Activated T-cell treated with anti-CD3 and anti-CD28 coated beads, Interleukin-2, amount 50 U/mL, for 48 hours (primary cell): Measurements from ENCODE around the gene SNX11.
A peak's percentile ranks its signal among the peaks of the same experiment; 100 is the strongest.
"Not testable (repeated sequence)": the region's sequence is repeated elsewhere in the genome, so short reads cannot be mapped to it uniquely, and the experiment has no call there.

ENCODE experiments used
- DNase-seq, 2 experiments: peaks; one replicate each; pipeline ENCODE4 v3.0.0-alpha.2; 2020

SNX11 gene, protein sequence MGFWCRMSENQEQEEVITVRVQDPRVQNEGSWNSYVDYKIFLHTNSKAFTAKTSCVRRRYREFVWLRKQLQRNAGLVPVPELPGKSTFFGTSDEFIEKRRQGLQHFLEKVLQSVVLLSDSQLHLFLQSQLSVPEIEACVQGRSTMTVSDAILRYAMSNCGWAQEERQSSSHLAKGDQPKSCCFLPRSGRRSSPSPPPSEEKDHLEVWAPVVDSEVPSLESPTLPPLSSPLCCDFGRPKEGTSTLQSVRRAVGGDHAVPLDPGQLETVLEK

DNA sequence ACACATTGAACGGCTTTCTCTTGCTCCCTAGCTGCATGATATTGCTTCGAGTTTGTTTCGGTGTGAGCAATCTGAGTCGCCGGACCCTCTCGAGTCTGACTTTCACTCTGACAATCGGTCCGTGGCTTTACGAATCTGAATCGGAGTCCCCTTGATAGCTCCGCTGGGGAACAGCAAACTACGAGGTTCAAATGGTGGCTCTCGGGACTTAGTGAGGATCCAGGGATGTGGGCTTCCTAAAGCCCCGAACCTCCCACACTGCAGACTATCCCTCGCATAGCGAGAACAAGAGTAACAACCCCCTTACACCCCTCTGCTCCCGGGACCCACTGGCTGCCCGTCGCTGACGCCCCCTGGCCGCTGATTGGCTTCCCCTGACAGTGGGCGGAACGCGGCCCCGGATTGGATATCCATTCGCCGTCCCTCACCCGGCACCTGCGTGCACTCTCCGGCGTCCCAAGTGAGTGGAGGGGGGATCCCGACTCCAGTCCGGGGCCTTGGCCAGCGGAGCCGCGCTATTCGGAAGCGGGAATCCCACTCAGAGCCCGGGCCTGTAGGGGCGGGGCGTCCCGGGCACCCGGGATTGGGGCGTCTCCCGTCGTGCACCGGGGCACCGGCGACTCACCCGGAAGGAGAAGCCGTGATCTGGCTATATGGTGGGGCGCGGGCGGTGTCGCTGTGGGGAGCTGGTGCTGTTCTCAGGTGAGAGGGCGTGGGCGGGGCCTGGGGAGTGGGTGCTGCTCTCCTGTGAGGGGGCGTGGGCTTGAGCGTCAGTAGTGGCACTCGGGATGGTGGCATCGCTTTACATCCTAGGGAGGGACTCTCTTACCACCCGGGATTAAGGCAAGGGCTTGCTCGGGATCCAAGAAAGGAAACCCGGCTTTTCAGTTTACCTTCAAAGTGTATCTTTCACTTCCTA is at the start of gene SNX11:
TSS of gene SNX11 (plus strand) at position 630 of the 919 bp plus-strand sequence. CDS start 4,278 bp downstream, outside the sequence.
- peak; percentile 95 for DNase-seq

DNA sequence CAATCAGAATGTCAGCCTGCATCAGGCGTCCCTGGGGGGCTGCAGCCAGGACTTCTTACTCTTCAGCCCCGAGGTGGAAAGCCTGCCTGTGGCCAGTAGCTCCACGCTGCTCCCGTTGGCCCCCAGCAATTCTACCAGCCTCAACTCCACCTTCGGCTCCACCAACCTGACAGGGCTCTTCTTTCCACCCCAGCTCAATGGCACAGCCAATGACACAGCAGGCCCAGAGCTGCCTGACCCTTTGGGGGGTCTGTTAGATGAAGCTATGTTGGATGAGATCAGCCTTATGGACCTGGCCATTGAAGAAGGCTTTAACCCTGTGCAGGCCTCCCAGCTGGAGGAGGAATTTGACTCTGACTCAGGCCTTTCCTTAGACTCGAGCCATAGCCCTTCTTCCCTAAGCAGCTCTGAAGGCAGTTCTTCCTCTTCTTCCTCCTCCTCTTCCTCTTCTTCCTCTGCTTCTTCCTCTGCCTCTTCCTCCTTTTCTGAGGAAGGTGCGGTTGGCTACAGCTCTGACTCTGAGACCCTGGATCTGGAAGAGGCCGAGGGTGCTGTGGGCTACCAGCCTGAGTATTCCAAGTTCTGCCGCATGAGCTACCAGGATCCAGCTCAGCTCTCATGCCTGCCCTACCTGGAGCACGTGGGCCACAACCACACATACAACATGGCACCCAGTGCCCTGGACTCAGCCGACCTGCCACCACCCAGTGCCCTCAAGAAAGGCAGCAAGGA is 49.0 kb upstream of the SNX11 start:
- no peak for DNase-seq

DNA sequence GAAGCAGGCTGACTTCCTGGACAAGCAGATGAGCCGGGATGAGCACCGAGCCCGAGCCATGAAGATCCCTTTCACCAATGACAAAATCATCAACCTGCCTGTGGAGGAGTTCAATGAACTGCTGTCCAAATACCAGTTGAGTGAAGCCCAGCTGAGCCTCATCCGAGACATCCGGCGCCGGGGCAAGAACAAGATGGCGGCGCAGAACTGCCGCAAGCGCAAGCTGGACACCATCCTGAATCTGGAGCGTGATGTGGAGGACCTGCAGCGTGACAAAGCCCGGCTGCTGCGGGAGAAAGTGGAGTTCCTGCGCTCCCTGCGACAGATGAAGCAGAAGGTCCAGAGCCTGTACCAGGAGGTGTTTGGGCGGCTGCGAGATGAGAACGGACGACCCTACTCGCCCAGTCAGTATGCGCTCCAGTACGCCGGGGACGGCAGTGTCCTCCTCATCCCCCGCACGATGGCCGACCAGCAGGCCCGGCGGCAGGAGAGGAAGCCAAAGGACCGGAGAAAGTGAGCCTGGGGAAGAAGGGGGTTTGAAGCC is 48.4 kb upstream of the SNX11 start:
- no peak for DNase-seq

DNA sequence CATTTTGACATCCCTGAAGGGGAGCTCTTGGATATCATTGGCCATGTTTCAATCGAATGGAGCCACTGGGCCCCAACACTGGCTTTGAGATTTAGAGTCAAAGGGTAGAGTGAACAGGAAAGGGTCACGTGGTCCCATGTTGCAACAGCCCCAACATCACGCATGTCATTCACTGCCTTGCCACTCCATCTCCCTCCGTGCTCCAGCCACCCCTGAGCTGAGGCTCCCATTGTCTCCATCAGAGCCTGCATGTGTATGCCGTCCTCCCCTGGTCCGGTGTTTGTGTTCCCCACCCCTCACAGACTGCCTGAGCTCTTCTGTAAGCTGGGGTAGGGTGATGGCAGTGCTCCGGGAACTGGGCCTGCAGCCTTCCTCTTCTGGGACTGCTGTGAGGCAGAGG is 47.3 kb upstream of the SNX11 start:
- DNase-seq, result no peak

DNA sequence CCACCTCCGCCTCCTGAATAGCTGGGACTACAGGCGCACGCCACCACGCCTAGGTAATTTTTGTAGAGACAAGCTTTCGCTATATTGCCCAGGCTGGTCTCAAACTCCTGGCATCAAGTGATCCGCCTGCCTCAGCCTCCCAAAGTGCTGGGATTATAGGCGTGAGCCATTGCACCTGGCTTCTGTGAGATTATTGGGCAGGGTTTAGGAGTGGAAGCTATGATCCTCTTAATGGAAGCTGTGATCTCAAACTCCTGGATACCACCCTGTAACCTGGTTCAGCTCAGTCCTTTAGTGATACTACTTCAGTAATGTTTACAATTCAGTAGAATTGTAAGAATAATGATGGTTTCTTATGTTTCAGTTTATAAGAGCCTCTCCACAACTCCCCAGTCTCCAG is 45.3 kb upstream of the SNX11 start:
- no peak for DNase-seq

DNA sequence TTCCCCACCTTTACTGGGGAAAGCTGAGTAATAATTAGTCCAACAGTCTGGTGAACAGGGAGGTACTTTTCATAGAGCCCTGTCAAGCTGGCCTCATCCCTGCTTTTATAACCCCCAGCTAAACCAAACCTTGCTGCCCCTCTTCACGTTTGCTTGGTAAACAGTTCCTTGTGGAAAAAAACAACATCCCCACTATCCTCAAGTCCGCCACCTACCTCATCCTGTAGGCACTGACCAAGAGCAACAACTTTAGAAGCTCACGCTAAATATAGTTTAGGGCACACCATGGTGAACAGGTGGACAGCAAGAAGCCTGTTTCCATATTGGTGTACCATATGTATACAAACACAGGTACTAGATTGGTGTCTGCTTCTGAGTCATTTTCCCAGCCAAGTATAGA is 42.9 kb upstream of the SNX11 start:
- DNase-seq, result no peak

DNA sequence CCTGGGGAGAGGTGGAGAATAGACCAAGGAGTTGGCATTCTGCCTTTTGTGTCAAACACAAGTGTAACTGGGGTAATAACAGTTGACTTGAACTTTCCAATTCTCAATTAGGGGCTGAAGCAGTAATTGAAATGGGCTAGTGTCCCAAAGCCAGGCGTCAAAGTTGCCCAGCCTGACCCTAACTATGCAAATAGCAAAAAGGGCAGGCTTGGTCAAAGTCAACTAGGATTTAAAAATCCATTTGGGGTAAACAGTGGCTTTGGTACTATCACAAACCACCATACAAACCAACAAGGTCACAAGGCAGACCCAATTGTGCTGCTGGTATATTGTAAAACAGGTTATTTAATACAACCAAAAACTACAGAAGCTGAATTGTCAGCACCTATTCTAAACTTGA is 41.4 kb upstream of the SNX11 start:
- DNase-seq, result no peak

DNA sequence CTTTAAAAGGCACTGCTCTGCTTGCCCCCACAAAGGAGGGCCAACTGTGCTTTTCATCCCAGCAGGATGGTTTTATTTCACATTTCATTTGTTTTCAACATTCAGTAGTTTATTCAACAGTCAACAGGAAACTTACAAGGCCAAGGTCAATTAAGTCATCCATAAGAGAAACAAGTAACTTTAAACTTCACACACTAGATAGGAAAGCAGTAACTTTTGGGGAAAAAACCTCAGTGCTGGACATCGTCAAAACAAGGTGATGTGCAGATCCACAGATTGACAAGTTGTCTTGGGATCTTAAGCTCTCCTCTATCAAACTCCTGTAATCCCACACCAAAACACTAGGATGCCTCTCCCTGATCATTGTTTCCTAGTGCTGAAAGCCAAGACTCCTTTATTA is 40.9 kb upstream of the SNX11 start:
- DNase-seq, result no peak

DNA sequence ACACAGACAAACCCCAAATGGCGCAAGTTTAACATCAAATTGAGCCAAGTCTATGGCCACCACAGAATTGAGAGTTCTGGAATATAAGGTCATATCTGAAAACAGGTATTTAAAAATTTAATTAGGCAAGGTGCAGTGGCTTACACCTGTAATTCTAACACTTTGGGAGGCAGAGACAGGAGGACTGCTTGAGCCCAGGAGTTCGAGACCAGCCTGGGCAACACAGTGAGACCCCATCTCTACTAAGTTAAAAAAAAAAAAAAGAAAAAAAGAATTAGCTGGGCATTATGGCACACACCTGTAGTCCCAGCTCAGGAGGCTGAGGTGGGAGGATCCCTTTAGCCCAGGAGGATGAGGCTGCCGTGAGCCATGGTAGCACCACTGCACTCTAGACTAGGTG is 40.3 kb upstream of the SNX11 start:
- no peak for DNase-seq

DNA sequence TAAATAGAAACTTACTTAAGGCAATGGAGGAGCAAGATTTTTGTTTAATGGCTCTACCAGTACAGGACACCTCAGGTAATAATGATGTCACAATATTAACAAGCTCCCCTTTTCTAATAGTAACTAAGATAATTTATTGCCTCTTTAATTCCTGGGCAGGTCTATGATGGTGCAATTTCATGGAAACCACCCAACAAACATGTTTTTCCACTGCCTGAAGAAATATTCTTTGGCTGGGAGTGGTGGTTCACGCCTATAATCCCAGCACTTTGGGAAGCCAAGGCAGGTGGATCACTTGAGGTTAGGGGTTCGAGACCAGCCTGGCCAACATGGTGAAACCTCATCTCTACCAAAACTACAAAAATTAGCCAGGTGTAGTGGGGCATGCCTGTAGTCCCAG is 39.8 kb upstream of the SNX11 start:
- DNase-seq, result not testable (repeated sequence)

DNA sequence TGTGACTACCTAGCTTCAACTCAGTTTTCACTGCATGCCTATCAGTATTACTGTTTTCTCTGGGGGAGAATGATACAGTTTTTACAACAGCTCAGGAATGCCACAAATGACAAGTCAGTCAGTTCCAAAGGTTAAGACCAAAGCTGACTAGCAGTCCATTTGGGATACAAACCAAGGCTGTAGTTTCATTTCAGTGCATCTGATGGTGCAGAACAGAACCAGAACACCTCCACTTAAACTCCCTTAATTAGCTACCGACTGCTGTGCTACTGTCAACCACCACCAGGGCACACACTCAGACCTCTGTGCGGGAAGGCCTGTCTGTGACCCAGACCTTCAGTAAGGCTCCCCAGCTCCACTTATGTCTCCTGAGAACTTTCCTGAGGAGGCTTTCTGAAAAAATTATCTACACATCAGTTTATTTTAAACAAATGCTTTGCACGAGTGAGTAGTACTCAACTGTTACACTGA is 39.0 kb upstream of the SNX11 start:
- DNase-seq, result no peak

DNA sequence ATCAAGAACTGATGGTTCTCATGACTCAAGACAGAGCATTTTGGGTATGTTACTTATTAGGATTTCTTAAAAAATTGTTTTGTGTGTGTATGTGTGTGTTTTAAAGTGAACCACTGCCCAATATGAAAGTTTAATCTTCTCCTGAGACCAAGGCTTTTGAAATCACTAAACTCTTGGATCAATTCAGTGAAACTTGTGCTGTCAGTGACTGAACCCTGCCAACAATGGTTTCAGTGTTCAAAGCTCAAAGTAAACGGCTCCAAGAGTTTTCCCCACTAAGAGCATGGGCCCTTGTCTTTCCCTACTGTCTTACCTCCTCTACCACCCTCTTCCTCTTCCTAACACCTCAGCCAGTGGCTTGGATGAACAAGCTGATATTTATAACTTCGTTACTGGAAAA is 37.4 kb upstream of the SNX11 start:
- DNase-seq, result no peak

DNA sequence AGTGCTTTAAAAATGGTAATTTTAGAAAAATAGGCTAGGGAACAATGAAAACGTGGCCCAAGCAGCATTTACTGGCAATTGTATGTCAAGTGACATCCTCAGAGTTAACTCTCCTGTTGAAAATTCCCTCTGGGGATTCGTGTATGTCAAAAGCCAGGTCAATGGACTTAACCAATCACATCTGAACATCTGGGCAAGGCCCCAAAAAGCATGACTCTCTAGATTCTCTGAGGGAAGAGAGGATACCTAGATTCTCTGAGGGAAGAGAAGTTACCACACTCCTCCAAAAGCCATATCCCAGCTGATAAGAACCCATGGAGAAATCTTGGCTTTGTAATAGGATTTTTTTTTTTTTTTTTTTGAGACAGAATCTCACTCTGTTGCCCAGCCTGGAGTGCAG is 35.9 kb upstream of the SNX11 start:
- DNase-seq, result no peak

DNA sequence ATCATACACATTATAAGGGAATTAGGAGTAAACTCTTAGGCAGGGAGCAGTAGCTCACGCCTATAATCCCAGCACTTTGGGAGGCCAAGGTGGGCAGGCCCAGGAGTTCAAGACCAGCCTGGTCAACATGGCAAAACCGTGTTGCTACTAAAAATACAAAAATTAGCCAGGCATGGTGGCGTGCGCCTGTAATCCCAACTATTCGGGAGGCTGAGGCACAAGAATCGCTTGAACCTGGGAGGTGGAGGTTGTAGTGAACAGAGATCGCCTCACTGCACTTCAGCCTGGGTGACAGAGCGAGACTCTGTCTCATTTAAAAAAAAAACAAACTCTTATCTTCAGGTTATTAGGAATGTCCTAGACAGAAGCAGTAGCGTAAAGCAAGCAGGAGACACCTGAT is 34.8 kb upstream of the SNX11 start:
- not testable (repeated sequence) for DNase-seq

DNA sequence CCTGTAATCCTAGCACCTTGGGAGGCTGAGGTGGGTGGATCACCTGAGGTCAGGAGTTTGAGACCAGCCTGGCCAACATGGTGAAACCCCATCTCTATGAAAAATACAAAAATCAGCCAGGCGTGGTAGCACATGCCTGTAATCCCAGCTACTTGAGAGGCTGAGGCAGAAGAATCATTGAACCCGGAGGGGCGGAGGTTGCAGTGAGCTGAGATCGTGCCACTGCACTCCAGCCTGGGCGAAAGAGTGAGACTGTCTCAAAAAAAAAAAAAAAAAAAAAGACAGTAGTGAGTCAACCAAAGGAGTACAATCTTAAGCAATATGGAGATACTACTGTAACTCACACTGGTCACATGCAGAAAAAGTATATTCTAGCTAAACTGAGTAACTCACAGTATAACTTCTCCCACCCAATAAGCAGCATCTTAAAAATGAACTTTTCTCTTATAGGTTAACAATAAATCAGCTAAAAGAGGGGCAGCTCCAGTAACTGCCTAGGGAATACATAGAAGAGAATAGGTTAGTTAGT is 33.9 kb upstream of the SNX11 start:
- not testable (repeated sequence) for DNase-seq

DNA sequence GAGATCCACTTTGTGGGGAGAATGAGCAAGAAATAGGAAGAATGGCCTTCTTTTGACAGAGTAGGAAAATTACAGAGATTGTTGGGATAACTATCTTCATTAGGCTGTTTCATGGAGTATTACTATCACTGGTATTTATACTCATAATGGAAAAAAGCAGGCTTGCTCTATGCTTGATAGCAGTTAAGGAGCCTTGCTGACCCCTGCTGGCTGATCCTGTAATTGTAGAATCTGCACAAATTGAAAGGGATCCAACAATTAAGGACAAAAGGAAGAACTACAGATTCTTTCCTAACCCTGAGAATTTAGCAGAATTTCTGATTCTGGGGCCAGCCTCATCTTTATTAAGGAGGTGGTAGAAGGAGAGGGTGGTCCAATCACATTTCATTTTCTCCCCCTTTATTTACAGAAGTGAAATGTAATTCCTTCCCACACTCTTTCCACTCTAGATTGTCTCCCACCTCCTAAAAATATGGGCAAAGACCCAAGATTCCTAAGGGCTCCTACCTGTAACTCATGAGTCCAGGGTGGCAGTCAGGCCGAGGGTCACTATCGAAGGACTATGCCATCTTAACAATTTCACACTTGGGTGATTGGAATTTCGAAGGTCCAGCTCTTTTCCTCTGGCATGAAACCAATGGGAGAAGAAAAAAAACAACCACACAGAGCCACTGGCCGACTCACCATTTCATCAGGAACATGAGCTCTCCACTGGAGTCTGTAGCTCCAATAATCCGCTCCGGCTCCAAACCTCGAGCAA is 33.1 kb upstream of the SNX11 start:
- DNase-seq, result peak; percentile 79

DNA sequence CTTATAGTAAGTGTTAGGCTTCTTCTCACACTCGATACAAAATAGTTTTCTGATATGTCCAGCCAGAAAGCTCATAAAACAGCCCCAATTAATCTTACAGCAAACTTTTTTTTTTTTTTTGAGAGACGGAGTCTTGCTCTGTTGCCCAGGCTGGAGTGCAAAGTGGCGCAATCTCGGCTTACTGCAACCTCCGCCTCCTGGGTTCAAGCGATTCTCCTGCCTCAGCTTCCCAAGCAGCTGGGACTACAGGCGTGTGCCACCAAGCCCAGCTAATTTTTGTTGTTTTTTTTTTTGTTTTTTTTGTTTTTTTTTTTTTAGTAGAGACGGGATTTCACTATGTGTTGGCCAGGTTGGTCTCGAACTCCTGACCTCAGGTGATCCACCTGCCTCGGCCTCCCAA is 30.4 kb upstream of the SNX11 start:
- not testable (repeated sequence) for DNase-seq

DNA sequence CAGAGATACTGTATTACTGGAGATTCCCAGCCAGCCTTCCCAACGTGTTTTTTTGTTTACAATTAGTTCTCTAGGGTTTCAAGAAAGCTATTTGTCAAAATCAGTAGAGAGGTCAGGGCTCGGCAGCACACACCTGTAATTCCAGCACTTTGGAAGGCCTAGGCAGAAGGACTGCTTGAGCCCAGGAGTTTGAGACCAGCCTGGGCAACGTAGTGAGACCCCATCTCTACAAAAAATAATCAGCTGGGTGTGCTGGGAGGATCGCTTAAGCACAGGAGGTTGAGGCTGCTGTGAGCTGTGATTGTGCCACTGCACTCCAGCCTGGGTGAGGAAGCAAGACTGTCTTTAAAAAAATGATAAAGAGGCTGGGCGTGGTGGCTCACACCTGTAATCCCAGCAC is 25.7 kb upstream of the SNX11 start:
- no peak for DNase-seq

DNA sequence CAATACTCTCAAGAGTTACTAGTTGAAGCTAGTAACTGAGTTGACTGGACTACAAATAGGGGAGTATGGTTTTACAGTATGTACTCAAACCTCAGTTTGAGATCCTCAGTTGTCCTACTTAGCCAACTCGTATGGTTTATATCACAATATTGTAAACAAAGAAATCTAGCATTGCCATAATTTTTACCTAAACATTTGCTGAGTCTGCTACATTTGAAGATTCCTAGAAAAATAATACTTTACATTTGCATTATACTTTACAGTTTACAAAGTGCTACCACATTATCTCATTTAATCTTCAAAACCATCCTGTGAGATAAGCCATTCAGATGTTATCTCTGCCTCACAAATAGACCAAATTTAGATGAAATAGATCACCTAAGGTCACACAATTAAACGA is 22.6 kb upstream of the SNX11 start:
- no peak for DNase-seq

DNA sequence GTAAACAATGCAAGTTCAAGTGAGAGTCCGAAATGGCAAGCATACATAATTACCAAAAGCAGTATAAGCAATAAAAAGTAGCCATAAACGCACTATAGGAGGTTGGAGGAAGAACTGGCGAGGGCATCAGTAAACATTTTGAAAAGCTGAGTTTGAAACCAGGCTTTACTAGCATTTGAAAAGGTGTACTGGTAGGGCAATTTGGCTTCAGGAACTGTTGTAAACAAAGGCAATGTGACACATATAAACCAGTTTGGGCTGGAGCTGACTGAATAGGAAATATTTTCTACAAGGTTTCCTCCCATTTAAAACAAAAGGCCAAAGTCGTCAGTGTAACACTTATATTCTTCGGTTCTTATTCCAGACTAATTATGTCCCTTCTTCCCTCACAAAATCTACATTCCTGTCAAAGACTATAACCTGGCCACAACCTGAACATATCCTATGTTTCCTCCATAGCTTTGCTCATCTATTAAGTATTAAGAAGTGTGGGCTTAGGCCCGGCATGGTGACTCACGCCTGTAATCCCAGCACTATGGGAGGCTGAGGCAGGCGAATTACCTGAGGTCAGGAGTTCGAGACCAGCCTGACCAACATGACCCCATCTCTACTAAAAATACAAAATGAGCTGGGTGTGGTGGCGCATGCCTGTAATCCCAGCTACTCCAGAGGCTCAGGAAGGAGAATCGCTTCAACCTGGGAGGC is 14.1 kb upstream of the SNX11 start:
- DNase-seq, result no peak

DNA sequence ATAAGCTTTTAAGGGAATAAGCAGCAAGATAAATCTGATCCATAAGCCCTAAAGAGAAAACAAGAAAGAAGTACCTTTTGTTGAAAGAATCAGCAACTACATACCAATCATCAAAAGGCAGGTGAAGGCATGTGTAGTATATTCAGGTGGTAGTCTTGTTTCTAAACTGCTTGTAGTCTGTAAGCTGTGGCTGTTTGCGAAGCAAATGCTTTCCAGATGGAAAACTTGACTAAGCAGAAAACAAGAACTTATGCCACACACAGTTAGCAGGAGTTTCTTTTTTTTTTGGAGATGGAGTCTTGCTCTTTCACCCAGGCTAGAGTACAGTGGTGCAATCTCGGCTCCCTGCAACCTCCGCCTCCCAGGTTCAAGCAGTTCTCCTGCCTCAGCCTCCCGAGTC is 12.0 kb upstream of the SNX11 start:
- DNase-seq, result no peak
